HPDE6-E6E7 (cell line): ENCODE results near the gene ALPL.
A peak's percentile ranks its signal among the peaks of the same experiment; 100 is the strongest.

Experiments
- DNase-seq: peaks from one replicate; pipeline ENCODE4 v3.0.0; 2011; ENCODE audit warnings: missing footprints; ENCODE audit errors: extremely low spot score

Gene ALPL

GRCh38 chr1:21576031-21576797, 67.0 kb downstream of the ALPL start:
- no peak for DNase-seq

DNA sequence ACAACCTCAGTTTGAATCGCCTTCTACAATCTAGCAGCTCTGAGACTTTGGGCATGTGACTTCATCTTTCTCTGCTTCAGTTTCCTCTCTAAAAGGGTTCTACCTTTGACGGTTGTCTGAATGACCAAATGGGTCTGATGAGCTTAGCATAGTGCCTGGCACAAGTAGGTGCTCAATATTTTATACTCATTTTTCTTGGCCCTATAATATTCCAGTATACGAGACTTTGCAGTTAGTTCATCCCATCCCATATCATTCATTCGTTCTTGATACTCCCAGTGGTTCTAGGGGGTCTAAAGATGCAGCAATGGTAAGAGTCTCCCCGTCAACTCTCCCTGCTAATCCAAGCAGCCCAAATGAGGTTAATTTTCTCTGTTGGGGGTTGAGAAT, 67.6 kb downstream of the ALPL start:
- DNase-seq = no peak

DNA sequence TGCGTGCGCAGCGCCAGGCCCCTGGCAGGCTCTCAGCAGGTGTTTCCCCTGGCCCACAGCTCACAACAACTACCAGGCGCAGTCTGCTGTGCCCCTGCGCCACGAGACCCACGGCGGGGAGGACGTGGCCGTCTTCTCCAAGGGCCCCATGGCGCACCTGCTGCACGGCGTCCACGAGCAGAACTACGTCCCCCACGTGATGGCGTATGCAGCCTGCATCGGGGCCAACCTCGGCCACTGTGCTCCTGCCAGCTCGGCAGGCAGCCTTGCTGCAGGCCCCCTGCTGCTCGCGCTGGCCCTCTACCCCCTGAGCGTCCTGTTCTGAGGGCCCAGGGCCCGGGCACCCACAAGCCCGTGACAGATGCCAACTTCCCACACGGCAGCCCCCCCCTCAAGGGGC, 68.1 kb downstream of the ALPL start:
- DNase-seq = no peak

GRCh38 chr1:21577933-21578332, 68.7 kb downstream of the ALPL start:
- no peak for DNase-seq

DNA sequence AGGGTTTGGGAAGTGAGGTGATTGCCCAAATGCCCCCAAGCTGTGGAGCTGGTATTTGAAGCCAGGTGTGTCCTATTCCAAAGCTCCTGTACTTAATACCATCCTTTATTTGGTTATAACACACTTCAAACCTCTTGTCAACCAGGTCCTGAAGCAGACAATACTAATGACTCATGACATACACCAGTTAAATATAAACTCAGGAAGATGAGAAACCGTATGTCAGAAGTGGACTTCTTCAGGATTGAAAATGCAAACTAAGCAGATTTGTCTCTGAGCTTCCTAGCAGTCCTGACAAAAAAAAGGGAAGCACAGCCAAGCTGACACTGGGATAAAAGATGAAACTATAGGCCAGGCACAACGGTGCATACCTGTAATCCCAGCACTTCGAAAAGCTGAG, 70.6 kb downstream of the ALPL start:
- DNase-seq = no peak

DNA sequence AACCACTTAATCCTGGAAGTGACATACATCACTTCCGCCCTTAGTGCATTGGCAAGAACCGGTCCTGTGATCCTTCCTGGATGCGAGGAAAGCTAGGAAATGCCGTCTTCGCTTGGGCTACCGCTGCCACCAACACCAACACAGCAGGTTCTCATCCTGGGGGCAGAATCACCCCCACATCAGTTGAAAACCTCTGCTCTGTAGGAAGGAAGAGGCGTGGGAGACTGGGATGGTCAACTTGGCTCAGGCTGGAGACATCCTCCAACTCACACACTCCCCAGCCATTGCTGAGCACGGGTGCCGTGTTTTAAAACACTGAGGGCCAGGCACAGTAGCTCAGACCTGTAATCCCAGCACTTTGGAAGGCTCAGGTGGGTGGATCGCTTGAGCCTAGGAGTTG, 74.9 kb downstream of the ALPL start:
- no peak for DNase-seq

DNA sequence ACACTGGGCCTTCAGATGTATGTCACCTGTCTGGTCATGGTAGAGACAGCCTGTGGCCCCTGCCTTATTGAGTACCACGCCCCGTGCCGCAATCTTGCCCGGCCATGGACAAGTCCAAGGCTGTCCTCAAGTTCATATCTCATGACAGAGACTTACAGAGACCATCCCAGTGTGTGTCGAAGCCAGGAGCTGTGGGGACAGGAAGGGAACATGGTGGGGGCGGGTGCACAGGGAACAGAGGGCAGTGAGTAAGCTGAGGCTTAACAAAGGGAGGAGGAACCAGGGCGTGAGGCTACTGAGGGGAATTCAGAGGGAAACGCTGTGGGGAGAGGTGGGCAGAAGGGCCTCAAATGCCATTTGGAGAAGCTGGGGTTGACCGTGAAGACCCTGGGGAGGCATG, 75.8 kb downstream of the ALPL start:
- DNase-seq = peak; percentile 23

DNA sequence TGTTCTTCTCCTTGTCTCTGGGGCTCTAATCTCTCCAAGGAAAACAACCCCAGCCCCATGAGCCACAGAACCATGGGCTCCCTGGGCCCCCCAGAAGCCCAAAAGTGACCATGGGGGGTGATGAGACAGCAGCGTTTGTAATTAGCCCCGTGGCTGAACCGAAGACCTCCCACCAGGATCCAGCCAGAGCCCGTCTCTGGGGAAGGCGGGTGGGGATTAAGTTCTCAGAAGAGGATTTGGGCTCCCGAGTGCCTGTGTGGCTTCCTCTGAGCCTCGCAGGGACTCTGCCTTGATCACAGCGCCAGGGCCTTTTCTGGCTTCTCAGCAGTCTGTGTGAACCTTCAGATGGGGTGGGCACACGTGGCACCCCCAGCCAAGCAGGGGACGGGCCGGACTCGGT, 77.0 kb downstream of the ALPL start:
- no peak for DNase-seq

- peak; percentile 89 for DNase-seq
Measured at GRCh38 chr1:21586846-21587601, 77.8 kb downstream of the ALPL start.

DNA sequence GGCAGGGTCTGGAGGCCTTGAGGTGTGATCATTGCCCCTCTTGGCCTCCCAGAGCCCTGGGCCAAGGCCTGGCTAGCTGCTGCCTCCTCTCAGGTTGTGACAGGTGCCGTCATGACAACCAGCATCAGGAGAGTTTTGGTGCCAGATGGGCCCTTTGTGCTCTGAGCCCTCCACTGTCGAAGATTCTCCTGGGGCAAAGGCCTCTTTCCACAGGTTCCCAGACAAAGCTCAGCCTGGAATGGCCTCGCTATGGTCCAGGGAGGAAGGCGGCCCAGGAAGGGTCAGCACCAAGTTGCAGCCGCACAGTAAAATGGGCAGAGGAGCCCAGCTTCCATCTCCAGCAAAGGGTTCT, 78.4 kb downstream of the ALPL start:
- no peak for DNase-seq

DNA sequence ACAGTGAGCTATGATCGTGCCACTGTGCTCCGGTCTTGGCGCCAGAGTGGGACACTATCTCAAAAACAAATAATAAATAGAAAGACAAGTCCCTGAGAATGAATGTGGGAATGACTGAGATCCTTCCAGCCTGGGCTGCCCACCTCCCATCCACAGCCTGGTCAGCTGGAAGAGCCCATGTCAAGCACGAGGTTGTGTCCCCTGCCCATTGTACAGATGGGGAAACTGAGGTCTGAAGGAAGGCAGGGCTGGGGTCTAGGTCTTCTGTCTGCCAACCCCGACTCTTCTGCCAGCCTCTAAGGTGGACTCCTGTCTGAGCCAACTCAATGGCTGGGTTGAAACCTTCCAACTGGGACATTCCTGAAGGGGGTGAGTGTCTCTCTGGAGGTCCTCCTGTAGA, 80.4 kb downstream of the ALPL start:
- no peak for DNase-seq

DNA sequence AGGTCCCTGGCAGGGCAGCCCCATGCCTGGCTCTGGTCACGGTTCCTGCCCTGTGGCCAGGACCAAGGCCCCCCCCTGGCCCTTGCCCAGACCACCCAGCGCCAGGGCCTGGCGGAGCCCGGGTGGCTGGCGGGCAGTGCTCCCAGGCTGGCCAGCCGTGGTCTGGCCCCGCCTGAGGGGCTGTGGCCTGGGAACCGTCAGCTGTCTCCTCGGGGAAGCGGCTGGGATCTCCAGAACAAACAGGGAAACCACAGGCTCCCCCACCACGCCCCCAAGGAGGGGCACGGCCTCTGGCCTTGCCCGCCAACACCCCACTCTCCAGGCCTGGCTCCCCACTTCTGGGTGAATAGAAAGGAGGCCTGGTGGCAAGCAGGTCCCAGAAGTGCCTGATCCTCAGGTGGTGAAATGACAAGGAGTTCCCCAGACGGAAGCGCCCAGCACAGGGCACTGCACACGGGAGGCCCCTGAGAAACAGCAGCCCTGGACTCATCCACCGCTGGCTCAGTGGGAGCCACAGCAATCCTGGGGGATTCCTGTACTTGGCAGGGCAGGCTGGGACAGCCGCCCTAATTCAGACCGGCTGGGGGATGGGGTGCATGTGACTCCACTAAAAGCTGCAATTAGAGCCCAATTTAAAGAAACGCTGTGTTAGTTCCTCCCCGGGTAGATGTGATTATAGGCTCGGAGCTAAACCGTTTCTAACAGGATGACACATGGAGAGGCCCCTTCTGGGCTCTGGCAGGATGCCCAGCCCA, 81.1 kb downstream of the ALPL start:
- no peak for DNase-seq

GRCh38 chr1:21590934-21591333, 81.7 kb downstream of the ALPL start:
- DNase-seq = no peak

DNA sequence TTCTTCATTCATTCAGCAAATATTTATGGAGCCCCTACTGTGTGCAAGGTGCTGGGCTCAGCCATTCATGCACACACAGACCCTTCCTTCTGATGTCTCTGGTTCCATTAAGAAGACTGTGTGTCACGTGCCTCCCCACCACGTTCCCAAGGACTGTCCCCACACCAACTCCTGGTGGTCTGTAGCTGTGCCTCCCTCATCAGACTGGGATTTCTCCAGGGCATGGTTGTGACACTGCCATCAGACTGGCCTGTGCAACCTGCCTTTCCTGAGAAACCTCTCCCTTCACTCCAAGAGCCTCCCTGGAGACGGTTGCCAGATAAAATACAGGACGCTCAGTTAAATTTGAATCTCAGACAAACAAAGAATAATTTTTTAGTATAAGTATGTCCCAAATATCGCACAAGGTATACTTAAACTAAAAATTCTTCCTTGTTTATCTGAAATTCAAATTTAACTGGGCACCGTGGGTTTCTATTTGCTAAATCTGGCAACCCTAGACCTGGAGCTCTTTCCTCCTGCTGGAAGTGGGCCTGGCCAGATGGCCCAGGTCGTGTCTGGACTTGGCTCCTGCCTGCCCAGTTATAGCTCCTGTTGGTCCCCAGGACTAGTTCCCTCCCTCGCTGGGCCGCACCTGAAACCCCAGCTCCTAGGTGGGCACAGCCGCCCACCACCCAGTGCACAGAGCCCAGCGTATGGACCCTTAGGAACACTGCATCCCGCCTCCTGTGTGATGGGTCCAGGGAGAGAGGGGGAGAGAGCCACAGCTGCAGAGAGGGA, 83.1 kb downstream of the ALPL start:
- no peak for DNase-seq

DNA sequence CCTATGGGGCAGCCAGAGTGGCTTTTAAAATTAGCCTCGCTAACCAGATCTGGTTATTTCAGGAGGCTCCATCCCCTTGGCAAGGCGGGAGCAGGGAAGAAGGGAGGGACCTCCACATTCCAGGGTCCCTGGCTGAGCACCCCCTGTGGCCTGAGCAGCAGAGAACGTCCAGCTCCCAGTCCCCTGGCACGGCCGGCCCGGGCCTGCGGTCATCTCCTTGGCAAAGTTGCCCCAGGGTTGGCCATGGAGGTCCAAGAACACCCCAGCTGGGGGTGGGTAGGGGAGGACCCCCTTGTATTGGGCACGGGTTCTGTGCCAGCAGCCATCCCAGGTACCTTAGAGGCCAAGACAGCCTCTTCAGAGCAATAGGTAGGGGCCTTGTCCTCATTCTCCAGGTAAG, 84.0 kb downstream of the ALPL start:
- no peak for DNase-seq

DNA sequence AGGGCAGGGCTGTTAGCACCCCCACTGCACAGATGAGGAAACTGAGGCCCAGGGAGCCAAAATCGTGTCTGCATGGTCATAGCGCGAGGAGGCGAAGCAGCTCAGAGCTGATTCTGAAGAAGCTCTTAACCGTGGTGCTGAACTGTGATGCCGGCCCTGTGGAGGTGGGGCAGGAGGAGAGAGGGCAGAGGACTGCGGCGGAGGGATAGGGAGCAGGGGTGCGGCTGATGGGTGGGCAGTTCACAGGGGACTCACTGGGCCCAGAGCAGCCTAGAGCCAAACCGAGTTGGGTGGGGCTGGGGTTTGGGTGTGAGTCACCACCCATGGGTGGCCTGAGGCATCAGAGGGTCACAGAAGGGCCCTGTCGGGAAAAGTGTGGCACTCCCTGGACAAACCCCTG, 85.3 kb downstream of the ALPL start:
- no peak for DNase-seq

DNA sequence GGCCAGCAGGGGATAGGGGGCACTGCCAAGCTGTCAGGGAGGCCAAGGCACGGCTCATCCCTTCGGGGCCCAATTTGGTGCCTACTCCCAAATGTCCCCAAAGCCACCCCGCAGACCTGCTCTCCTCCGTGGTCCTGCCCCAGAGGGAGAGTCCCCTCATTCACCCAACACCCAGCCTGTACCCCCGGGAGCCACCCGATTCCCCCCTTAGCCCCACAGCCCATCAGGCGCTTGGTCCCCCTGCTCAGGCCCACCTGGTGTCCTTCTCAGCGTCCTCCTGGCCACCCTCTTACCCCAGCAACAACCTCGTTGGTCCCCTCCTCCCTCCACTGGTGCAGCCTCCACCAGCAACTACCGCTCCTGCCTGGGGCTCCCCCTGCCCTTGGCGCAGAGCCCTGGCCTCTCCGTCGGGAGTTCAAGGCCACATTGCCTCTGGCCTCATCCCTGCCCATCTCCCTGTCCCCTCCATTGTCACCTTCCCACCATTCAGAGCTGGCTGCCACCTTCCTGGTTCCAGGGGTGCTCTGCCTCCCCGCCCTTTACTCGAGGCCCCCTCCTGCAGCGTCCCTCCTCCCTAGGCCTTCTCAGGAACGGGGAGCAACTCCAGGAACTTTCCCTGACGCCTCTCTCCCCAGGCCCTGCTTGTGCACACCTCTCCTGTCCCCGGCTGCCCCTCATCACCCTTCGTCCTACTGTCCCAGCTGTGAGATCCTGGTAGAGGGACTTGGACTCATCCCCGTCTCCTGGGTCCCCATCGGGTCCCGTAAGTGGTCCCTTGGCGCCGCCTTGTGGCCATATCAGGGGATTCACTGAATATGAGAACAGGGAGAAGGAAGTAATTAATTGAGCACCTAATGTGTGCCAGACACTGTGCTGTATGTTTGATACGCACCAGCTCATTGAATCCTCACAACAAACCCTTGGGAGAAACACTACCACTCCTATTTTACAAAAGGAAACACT, 86.0 kb downstream of the ALPL start:
- no peak for DNase-seq

DNA sequence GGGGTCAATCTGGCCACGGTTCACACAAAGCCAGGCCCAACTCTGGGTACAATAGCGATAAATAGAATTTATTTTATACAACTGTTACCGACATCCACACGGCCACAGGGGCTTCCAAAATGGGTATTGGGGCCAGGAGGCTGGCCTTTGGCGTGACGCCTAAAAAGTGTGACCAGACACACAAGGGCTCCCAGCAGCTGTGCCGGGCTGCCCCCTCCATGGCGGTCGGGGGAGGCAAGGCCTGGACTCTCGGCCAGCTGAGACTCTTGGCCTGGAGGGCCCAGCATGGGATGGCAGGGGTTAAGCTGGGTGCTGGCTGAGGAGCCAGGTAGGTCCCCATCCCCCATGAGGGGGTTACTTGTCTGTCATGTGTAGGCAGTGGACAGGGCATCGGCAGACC, 87.0 kb downstream of the ALPL start:
- no peak for DNase-seq

- no peak for DNase-seq
Measured at GRCh38 chr1:21596628-21597027, 87.4 kb downstream of the ALPL start.

- DNase-seq = no peak
Measured at GRCh38 chr1:21597753-21598152, 88.5 kb downstream of the ALPL start.

DNA sequence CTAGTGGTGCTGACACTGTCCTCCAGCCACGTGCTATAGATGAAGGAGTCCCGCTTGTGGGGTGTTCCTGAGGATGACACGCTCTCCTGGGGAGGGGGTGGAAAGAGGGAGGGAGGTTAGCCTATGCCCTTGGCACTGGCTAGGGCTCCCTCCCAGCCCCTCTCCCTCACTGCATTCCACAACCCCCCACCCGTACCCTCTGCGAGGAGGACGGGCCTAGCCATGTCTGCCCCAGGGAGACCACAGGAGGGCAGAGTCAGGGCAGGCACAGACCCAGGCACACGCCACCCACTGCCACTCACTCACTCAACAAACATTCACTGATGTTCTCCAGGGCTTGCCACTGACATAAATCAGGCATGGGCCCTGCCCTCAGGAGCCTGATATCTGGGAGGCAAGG, 89.2 kb downstream of the ALPL start:
- no peak for DNase-seq
